Left ventricle myocardium inferior (tissue), 1 donor: Measurements from ENCODE around the gene GPR31. TPM values are rescaled to one million over a fixed set of nuclear protein-coding genes. Genes with fewer than 3 reads are reported as not detected.

Experiments
- total RNA-seq: library from RNA; stranded (reverse); fragmentation: NEBNext Ultra II Directional; extraction: Animal tissue kit (Norgen Biotek cat#: 25700); gene quantifications from one replicate; pipeline ENCODE4 v1.2.1, GENCODE V29; 2021
- donor health status: DM: no; HTN: yes; CAD: no; lungs with severe emphysema.

GPR31 gene
- total RNA-seq, 1 donor from 2014 or later, result not detected

Other genes starting within 250 kb of the GPR31 start
- gene RNASET2, start 201.4 kb downstream of the GPR31 start, total RNA-seq, result 13.4 TPM
- 12.3 TPM for gene CEP43, start 158.6 kb downstream of the GPR31 start, total RNA-seq
- not detected for gene CCR6, start 34.9 kb downstream of the GPR31 start, total RNA-seq
- not detected for gene UNC93A, start 133.3 kb upstream of the GPR31 start, total RNA-seq
- not detected for gene TTLL2, start 167.1 kb upstream of the GPR31 start, total RNA-seq